Measurements from ENCODE around the gene HOXC12.
A peak's percentile ranks its signal among the peaks of the same experiment; 100 is the strongest.

Gene HOXC12

GRCh38 chr12:53937099-53937498 lies 17.6 kb upstream of the HOXC12 start:
- no peak for TF ChIP-seq CTCF (IDR thresholded peaks at IDR 0.05; ENCODE audit: control insufficient read depth, extremely low read depth, insufficient read depth)
- no peak overlapping the region for H3K4me3 ChIP-seq (ENCODE audit: low read depth, low read length)
- no peak for DNase-seq (ENCODE audit: low read depth)

DNA sequence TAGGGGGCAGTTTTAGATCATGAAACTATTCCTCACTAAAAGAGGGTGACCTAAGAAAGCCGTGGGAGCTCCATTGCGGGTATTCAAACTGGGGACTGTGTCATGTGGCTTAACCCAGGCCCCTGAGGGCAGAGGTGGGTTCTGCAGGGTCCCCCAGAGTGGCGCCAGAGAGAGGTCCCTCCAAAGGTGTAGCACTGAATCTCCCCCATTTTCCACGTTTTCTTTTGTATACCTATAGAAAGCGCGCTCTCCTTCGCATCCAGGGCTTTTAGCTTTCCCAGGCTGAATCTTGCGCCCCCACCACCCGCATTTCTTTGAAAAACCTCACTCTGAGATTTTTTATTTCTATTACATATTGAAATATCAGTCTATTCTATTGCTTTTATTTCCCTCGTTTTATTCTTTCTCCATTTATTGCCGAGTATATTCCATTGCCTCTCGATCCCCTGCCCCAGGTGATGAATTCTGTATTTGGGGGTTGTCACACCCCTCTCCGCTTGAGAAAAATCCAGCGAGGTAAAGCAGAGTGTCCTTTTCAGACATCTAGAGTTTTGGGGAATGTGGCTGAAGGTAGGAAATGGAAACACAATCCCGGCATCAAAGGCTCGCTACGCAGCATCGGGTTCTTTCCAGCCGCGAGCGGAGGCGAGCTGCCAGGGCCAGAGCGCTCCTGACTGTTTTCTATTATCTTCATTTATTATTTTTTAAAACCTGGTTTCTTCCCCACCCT lies 16.9 kb upstream of the HOXC12 start:
- TF ChIP-seq CTCF (IDR thresholded peaks at IDR 0.05; ENCODE audit: control insufficient read depth, extremely low read depth, insufficient read depth), result no peak
- H3K4me3 ChIP-seq (ENCODE audit: low read depth, low read length), result peak overlapping the region; percentile 59
- DNase-seq (ENCODE audit: low read depth), result no peak

- DNase-seq (ENCODE audit: low read depth), result peak; percentile 99
- peak within 1 kb of the TSS; percentile 59 for H3K4me3 ChIP-seq (ENCODE audit: low read depth, low read length)
- no peak for TF ChIP-seq CTCF (IDR thresholded peaks at IDR 0.05; ENCODE audit: control insufficient read depth, extremely low read depth, insufficient read depth)
Measured at GRCh38 chr12:53938326-53939140, 16.2 kb upstream of the HOXC12 start, which contains the start of gene HOXC13. HOXC13 (plus strand) TSS chr12:53938831; CDS start chr12:53938907, 76 bp downstream.

DNA sequence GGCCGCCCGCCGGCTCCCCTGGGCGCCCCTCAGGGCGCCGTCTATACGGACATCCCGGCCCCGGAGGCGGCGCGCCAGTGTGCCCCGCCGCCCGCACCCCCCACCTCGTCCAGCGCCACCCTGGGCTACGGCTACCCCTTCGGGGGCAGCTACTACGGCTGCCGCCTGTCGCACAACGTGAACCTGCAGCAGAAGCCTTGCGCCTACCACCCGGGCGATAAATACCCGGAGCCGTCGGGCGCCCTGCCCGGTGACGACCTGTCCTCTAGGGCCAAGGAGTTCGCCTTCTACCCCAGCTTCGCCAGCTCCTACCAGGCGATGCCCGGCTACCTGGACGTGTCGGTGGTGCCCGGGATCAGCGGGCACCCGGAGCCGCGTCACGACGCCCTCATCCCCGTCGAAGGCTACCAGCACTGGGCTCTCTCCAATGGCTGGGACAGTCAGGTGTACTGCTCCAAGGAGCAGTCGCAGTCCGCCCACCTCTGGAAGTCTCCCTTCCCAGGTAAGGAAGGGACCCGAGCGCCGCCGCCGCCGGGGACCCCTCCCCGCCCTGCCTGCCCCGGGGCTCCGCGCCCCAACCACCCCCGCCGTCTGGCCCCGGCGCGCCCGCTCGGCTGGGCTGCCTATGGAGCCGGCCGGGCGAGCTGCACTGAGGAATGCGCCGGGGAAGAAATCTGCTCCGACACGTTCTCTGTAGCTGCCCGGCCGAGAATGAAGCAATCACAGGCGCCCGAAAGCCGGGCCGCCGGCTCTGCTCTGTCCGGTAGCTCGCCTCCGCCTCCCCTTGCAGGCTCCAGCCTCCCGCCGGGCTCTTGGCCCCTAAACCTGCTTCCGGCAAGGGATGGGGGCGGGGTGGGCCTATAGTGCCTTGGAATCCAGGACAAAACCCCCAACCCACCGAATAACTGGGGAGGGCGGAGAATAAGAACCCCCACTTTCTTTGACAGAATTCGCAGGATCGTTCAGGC lies 15.3 kb upstream of the HOXC12 start:
- DNase-seq (ENCODE audit: low read depth), result no peak
- H3K4me3 ChIP-seq (ENCODE audit: low read depth, low read length), result peak overlapping the region; percentile 59

GRCh38 chr12:53940443-53941014 lies 14.2 kb upstream of the HOXC12 start:
- H3K4me3 ChIP-seq (ENCODE audit: low read depth, low read length), result peak overlapping the region; percentile 59
- DNase-seq (ENCODE audit: low read depth), result no peak
- no peak for TF ChIP-seq CTCF (IDR thresholded peaks at IDR 0.05; ENCODE audit: control insufficient read depth, extremely low read depth, insufficient read depth)

More for the DNA sequence above, 15.3 kb upstream of the HOXC12 start:
- TF ChIP-seq CTCF (IDR thresholded peaks at IDR 0.05; ENCODE audit: control insufficient read depth, extremely low read depth, insufficient read depth), result no peak

- H3K4me3 ChIP-seq (ENCODE audit: low read depth, low read length), result no peak overlapping the region
- DNase-seq (ENCODE audit: low read depth), result no peak
- TF ChIP-seq CTCF (IDR thresholded peaks at IDR 0.05; ENCODE audit: control insufficient read depth, extremely low read depth, insufficient read depth), result no peak
Measured at GRCh38 chr12:53941187-53941586, 13.5 kb upstream of the HOXC12 start.
